ENCODE results near the gene RGS5.

DNA sequence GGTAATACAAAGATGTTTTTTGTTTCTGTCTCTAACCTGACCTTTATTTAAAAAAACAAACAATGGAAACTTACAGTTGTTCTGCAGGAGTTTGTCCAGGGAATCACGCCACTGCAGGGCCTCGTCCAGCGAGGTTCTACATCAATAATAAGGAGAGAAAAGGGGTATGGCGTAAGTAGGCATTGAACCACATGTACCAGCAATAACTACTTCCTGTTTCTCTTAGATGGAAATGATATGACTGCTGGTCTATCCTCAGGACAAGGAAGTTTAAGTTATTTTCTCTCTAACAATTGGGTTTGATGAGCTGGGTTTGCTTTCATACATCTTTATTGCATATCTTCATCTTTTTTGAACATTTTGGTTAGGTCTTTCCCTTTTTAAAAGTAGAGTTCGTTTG is 40.9 kb downstream of the RGS5 start:
- TF ChIP-seq, protein P1, sequence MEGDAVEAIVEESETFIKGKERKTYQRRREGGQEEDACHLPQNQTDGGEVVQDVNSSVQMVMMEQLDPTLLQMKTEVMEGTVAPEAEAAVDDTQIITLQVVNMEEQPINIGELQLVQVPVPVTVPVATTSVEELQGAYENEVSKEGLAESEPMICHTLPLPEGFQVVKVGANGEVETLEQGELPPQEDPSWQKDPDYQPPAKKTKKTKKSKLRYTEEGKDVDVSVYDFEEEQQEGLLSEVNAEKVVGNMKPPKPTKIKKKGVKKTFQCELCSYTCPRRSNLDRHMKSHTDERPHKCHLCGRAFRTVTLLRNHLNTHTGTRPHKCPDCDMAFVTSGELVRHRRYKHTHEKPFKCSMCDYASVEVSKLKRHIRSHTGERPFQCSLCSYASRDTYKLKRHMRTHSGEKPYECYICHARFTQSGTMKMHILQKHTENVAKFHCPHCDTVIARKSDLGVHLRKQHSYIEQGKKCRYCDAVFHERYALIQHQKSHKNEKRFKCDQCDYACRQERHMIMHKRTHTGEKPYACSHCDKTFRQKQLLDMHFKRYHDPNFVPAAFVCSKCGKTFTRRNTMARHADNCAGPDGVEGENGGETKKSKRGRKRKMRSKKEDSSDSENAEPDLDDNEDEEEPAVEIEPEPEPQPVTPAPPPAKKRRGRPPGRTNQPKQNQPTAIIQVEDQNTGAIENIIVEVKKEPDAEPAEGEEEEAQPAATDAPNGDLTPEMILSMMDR (optimal IDR thresholded peaks at IDR 0.05 in 1 of 3, IDR thresholded peaks at IDR 0.05 in 1 of 3, conservative IDR thresholded peaks at IDR 0.05 in 1 of 3; ENCODE audit: extremely low read depth in 1 of 3, insufficient read depth in 2 of 3, low read length in 3 of 3), result no peak
- TF ChIP-seq EZH2 (IDR thresholded peaks at IDR 0.05; ENCODE audit: low read length), result no peak
